ENCODE results near the gene ROS1.

DNA sequence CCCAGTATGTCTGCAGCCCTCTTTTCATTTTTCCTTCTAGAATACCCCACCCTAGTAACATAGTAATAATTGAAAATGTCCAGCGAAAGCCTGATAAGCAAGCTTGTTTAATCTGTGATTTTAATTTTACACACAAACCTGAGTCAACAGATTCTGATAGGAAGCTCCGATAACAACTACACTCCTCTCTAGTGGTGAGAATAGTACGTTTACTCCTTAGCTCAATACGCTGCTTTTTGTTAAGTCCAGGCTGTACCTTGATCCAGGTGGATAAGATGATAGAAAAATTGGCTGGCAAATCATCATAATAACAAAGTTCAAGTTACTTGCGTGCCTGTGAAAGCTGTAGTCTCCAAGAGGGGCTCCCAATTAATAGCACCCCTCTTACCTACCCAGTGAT is 31.3 kb upstream of the ROS1 start:
- TF ChIP-seq POLR2A (IDR thresholded peaks at IDR 0.05) = no peak
- TF ChIP-seq, protein P1, sequence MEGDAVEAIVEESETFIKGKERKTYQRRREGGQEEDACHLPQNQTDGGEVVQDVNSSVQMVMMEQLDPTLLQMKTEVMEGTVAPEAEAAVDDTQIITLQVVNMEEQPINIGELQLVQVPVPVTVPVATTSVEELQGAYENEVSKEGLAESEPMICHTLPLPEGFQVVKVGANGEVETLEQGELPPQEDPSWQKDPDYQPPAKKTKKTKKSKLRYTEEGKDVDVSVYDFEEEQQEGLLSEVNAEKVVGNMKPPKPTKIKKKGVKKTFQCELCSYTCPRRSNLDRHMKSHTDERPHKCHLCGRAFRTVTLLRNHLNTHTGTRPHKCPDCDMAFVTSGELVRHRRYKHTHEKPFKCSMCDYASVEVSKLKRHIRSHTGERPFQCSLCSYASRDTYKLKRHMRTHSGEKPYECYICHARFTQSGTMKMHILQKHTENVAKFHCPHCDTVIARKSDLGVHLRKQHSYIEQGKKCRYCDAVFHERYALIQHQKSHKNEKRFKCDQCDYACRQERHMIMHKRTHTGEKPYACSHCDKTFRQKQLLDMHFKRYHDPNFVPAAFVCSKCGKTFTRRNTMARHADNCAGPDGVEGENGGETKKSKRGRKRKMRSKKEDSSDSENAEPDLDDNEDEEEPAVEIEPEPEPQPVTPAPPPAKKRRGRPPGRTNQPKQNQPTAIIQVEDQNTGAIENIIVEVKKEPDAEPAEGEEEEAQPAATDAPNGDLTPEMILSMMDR (IDR thresholded peaks at IDR 0.05 in 8 of 11, conservative IDR thresholded peaks at IDR 0.05 in 3 of 11) = no peak
